Hepatocyte (in vitro differentiated cells): ENCODE results near the gene SLC13A3.

ENCODE experiments used
- CTCF ChIP-seq: fragments of 200-600 bp; sonication (generic); IDR thresholded peaks from 2 replicates; pipeline ENCODE4 v1.5.1; 2016; ENCODE audit warnings: antibody characterized with exemption, mild to moderate bottlenecking; ENCODE audit not compliant: poor library complexity
- EZH2 ChIP-seq: fragments of 200-600 bp; sonication (generic); IDR thresholded peaks from 2 replicates; pipeline ENCODE4 v1.6.1; 2016; ENCODE audit warnings: antibody characterized with exemption, mild to moderate bottlenecking, borderline replicate concordance
- EZH2phosphoT487 ChIP-seq: fragments of 200-600 bp; sonication (generic); IDR thresholded peaks from one replicate; pipeline ENCODE4 v1.6.1; 2018; ENCODE audit warnings: antibody characterized with exemption, mild to moderate bottlenecking, low read depth, moderate library complexity; ENCODE audit not compliant: unreplicated experiment, severe bottlenecking

DNA sequence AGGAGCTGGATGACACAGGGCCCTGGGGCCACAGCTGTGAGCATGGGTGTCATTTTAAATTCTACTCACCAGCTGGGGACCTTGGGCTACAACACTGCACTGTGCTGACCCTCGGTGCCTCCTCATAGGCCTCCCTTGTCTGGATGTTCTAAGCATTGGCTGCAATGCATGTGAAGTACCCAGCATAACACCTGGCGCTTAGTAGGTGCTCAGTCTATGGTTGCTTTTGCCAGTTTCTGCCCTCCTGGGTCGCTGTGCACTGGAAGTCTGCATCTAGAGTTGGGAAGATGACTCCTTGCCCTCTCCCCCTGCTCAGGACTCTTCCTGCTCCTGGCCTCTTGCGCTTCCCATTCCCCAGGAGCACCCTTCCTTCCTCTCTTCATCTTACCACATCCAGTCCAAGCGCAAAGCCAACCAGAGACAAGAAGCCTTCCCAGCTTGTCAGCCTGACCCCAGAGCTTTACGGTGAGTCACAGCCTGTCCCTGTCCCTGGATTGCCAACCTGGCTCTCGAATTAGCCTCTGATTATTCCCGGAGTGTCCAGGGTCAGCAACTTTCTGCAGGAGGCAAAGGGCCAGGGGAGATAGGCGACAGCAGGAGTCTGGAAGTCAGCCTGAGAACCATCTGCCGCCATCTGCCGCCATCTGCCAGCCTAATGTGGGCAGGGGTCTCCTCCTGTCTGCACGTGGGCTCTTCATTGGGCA, 8.8 kb downstream of the SLC13A3 start:
- no peak for TF ChIP-seq CTCF
- no peak for TF ChIP-seq EZH2phosphoT487
- TF ChIP-seq EZH2: no peak
